Lung (tissue), 16 donors: ENCODE data around the gene RABGEF1. TPM values are rescaled to one million over a fixed set of nuclear protein-coding genes. Genes with fewer than 3 reads are reported as not detected.
"Not testable (repeated sequence)": the region's sequence is repeated elsewhere in the genome, so short reads cannot be mapped to it uniquely, and the experiment has no call there.

Experiments
- ATAC-seq: fragments of 200-7000 bp; cut with Tn5 transposase; one replicate; pipeline ENCODE4 v1.9.1; 2020; ENCODE audit warnings: moderate number of reproducible peaks; ENCODE audit not compliant: insufficient read depth, low FRiP score
- DNase-seq, 3 donors: peaks; one replicate each; pipeline ENCODE4 v3.0.0-alpha.2; 2013 to 2017
- H3K27ac ChIP-seq, 2 donors: one replicate each; pipeline ENCODE4 v1.5.1; 2013; ENCODE audit warnings: mild to moderate bottlenecking in 2 of 2, moderate library complexity in 2 of 2, control low read depth in 1 of 2, inconsistent platforms in 1 of 2, low read depth in 1 of 2, low read length in 1 of 2
- H3K27me3 ChIP-seq, 3 donors: one replicate each; pipeline ENCODE4 v1.5.1; 2013; ENCODE audit warnings: low read length in 2 of 3; ENCODE audit not compliant: control insufficient read depth in 3 of 3, insufficient read depth in 3 of 3
- H3K36me3 ChIP-seq, 4 donors: one replicate each; pipeline ENCODE4 v1.5.1; 2013; ENCODE audit warnings: low read length in 4 of 4, mild to moderate bottlenecking in 1 of 4, moderate library complexity in 1 of 4; ENCODE audit not compliant: control insufficient read depth in 4 of 4, insufficient read depth in 4 of 4
- H3K4me1 ChIP-seq, 5 donors: one replicate each; pipeline ENCODE4 v1.5.1; 2013; ENCODE audit warnings: low read length in 5 of 5, mild to moderate bottlenecking in 2 of 5, moderate library complexity in 1 of 5; ENCODE audit not compliant: control insufficient read depth in 5 of 5, insufficient read depth in 5 of 5
- H3K4me3 ChIP-seq: one replicate; pipeline ENCODE4 v1.5.1; 2013; ENCODE audit warnings: mild to moderate bottlenecking, control low read depth, moderate library complexity
- H3K9ac ChIP-seq, 2 donors: one replicate each; pipeline ENCODE4 v1.5.1; 2013; ENCODE audit warnings: low read length in 2 of 2, control low read depth in 1 of 2; ENCODE audit not compliant: insufficient read depth in 1 of 2
- H3K9me3 ChIP-seq, 4 donors: one replicate each; pipeline ENCODE4 v1.5.1; 2013; ENCODE audit warnings: low read length in 3 of 4, mild to moderate bottlenecking in 1 of 4, moderate library complexity in 1 of 4; ENCODE audit not compliant: control insufficient read depth in 4 of 4, insufficient read depth in 3 of 4
- CTCF ChIP-seq: IDR thresholded peaks from 2 replicates; pipeline ENCODE4 v1.5.1; 2012; ENCODE audit warnings: mild to moderate bottlenecking; ENCODE audit errors: control extremely low read depth, extremely low read depth
- WGBS, 2 donors: extraction: QIAGEN DNeasy Blood & Tissue Kit; methylation state at CpG; one replicate each; pipeline ENCODE4 v1.1.7; 2013; 5-methylcytosine and 5-hydroxymethylcytosine counted together
- long read RNA-seq, 5 donors: transcript quantifications; one replicate each; lab custom pipeline, GENCODE V29; 2026
- polyA plus RNA-seq, 2 donors: library from polyadenylated mRNA; stranded (reverse); fragments of 200-250 nt; gene quantifications; one replicate each; pipeline ENCODE4 v1.2.1, GENCODE V29; 2013
- total RNA-seq, 2 donors: library from RNA; depleted of rRNA in 1 of 2; stranded (reverse); fragments of >200 nt in 1 of 2; gene quantifications; one replicate each; pipeline ENCODE4 v1.2.1, GENCODE V29; 2014 to 2021
- donor health status: control.
- donor health status: control.
- donor health status: Bipolar disorder and iron deficiency.
- donor health status: healthy.
- donor health status: DM: yes; HTN: yes; CAD: no.

RABGEF1 gene
- total RNA-seq (10 to 100 TPM; 19.9 to 27.3 TPM), polyA plus RNA-seq (10 to 100 TPM in 1 of 2 donors, 1 to 10 TPM in 1; 9.3 to 17.9 TPM)
- long read RNA-seq, donor 1: 0 reads
- long read RNA-seq, donor 2, partial matches to known transcripts: 6 of 6 reads
- long read RNA-seq, donor 2, other reads (novel, unspliced or antisense): 0 of 6 reads
- long read RNA-seq, donor 3, partial matches to known transcripts: 0 of 1 reads
- long read RNA-seq, donor 3, other reads (novel, unspliced or antisense): 0 of 1 reads
- long read RNA-seq, donor 4: 0 reads
- long read RNA-seq, donor 5, partial matches to known transcripts: 0 of 3 reads
- long read RNA-seq, donor 5, other reads (novel, unspliced or antisense): 0 of 3 reads

- H3K27me3 ChIP-seq: no peaks in the 10 kb centered on the region
- peaks cover 2 to 6% (median 4%) of the 10 kb centered on the region in 4 donors for H3K36me3 ChIP-seq
- H3K4me3 ChIP-seq: peak within 1 kb of the TSS; percentile 98
- H3K9me3 ChIP-seq: peaks cover 0 to 7% (median 2%) of the 10 kb centered on the region in 4 donors
- ATAC-seq (peak; percentile 95), DNase-seq (peak; percentile 98 to 99 (median 99))
- no peak for TF ChIP-seq CTCF
- 0% methylated on average over 74 to 85 of the region's 85 CpGs for WGBS, 2 donors
- peak within 1 kb of the TSS; percentile 97 to 100 for H3K27ac ChIP-seq
- H3K4me1 ChIP-seq: peaks cover 4 to 14% (median 5%) of the 10 kb centered on the region in 5 donors
- H3K9ac ChIP-seq: peak within 1 kb of the TSS; percentile 77 to 90
Observed at GRCh38 chr7:66740302-66740979, at the start of gene RABGEF1. Gene RABGEF1, plus strand, starts transcription at chr7:66740733. Its CDS starts 31,167 bp downstream, at chr7:66771900.

GRCh38 chr7:66693331-66693730 lies 47.2 kb upstream of the RABGEF1 start:
- H3K4me3 ChIP-seq: no peak overlapping the region
- no peak for DNase-seq
- H3K27me3 ChIP-seq: no peaks in the 10 kb centered on the region
- no peak for ATAC-seq
- peaks cover 0 to 3% (median 0%) of the 10 kb centered on the region in 4 donors for H3K36me3 ChIP-seq
- peaks cover 0 to 1% (median under 1%) of the 10 kb centered on the region in 4 donors for H3K9me3 ChIP-seq
- H3K9ac ChIP-seq: no peak overlapping the region
- peaks cover 0 to 2% (median 0%) of the 10 kb centered on the region in 5 donors for H3K4me1 ChIP-seq
- no peak overlapping the region for H3K27ac ChIP-seq
- WGBS, 2 donors: 58 to 78% methylated on average over 4 of the region's 4 CpGs
- no peak for TF ChIP-seq CTCF

- H3K27ac ChIP-seq: no peak overlapping the region
- TF ChIP-seq CTCF: no peak
- DNase-seq (no peak), ATAC-seq (no peak)
- no peaks in the 10 kb centered on the region for H3K27me3 ChIP-seq
- peaks cover 0 to 2% (median 0%) of the 10 kb centered on the region in 5 donors for H3K4me1 ChIP-seq
- no peak overlapping the region for H3K4me3 ChIP-seq
- no peak overlapping the region for H3K9ac ChIP-seq
- peaks cover 0 to 3% (median 0%) of the 10 kb centered on the region in 4 donors for H3K36me3 ChIP-seq
- 96 to 97% methylated on average over 11 of the region's 11 CpGs for WGBS, 2 donors
- H3K9me3 ChIP-seq: no peaks in the 10 kb centered on the region
Observed at GRCh38 chr7:66694286-66694685, 46.2 kb upstream of the RABGEF1 start.

GRCh38 chr7:66695417-66695816 lies 45.1 kb upstream of the RABGEF1 start:
- not testable (repeated sequence) for H3K4me3 ChIP-seq, H3K4me1 ChIP-seq, H3K9me3 ChIP-seq, H3K27ac ChIP-seq, H3K9ac ChIP-seq, H3K36me3 ChIP-seq, DNase-seq, H3K27me3 ChIP-seq, ATAC-seq
- 83 to 94% methylated on average over 7 of the region's 7 CpGs for WGBS, 2 donors

GRCh38 chr7:66696134-66696533 lies 44.4 kb upstream of the RABGEF1 start:
- 91% methylated on average over 5 of the region's 5 CpGs for WGBS, 2 donors
- not testable (repeated sequence) for H3K9ac ChIP-seq

More at GRCh38 chr7:66696134-66696533, 44.4 kb upstream of the RABGEF1 start:
- ATAC-seq, H3K4me1 ChIP-seq, DNase-seq, H3K27ac ChIP-seq, H3K9me3 ChIP-seq, H3K4me3 ChIP-seq, H3K36me3 ChIP-seq, H3K27me3 ChIP-seq: not testable (repeated sequence)
